ENCODE measurements around the gene HDHD5. TPM values are rescaled to one million over a fixed set of nuclear protein-coding genes. Genes with fewer than 3 reads are reported as not detected.

HDHD5 gene
- total RNA-seq, 2 experiments from 2014 or later, result 23.8 to 31.6 TPM

DNA sequence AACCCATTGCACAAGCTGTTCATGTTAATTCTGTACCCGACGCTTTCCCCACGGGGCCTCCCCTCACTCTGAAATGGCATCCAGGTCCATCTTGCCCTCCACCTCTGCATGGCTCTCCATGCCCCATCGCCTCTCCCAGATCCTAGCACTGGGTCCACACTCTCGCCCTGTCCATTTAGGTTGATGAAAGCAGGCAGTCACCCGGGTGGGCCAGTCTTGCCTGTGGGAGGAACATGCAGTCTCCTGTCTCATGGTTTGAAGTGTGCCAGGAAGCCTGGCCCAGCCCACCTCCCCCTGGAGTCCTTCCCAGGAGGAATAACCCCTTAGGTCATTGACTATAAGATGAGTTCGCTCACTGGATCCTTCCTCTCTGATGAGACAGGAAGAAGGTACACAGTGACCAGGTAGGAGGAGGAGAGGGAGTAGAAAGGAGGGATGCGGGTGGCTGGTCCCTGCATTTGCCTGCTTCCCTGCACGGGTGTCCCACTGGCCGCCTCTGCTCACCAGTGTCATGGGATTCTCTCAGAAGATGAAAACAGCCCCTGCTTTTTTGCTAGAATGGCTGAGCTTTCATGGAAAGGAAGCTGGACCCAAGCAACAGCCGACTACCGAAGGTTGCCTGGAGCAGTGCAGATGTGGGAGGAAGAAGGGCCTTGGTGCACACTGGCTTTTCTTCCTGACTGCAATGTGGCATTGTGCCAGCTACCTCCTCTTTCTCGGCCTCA lies 44.7 kb downstream of the HDHD5 start:
- ATAC-seq, result no peak
- H3K36me3 Mint-ChIP-seq, result peaks cover 5% of the 10 kb centered on the region
- H3K27me3 Mint-ChIP-seq, result peaks cover 8% of the 10 kb centered on the region
- no peaks in the 10 kb centered on the region for H3K9me3 Mint-ChIP-seq (ENCODE audit: low read depth)
- peaks cover 37% of the 10 kb centered on the region for H3K4me1 Mint-ChIP-seq
- H3K4me3 Mint-ChIP-seq, result no peak overlapping the region
- CTCF ChIA-PET, result no interaction called here
- no peak overlapping the region for H3K27ac Mint-ChIP-seq
- DNase-seq, result no peak

DNA sequence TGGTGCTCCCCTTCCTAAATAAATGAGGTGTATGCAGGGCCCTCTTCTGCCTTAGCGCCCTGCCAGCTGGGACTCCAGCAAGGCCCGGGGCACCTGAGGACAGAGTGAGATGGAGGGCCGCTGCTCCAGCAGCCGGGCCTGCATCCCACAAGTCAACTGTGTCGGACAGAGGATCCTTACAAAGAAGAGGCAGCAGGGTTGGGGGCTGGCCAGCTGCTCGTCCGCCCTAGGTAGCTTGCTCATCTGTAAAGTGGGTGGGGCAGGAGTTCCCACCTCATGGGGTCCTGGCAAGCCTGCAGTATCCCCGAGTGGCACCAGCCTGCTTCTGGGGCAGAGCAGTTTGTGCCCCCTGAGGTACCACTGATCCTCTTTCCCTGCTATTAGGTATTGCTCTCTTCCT lies 45.5 kb downstream of the HDHD5 start:
- Mint-ChIP-seq H3K4me1 (peaks cover 31% of the 10 kb centered on the region), H3K36me3 (peaks cover 5% of the 10 kb centered on the region), H3K9me3 (ENCODE audit: low read depth) (no peaks in the 10 kb centered on the region), H3K27ac (no peak overlapping the region), H3K4me3 (no peak overlapping the region), H3K27me3 (peaks cover 3% of the 10 kb centered on the region)
- CTCF ChIA-PET, result no interaction called here
- no peak for ATAC-seq
- DNase-seq, result no peak

DNA sequence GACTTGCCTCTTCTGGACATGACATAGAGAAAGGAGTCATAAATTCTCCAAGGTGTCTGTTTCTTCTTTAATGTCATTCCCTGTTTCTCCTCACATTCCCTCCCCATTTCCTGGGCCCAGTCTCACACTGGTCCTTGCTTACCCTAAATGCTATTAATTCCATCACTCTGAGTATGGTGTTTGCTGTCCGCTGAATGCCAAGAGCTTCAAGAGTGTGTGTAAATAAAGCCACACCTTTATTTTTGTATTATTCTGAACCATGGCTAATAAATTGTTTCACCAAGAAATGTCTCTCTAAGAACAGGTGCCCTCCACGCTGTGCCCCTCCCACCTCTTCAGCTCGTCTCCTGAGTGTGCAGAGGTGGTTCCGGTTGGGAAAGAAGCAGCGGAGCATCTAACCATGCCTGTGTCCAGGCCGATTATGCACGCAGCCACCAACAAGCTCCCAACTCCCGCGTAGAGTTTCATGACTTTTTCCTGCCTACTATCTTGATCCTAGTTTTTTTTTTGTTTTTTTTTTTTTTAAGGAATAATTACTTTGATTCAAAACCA lies 46.5 kb downstream of the HDHD5 start:
- DNase-seq (no peak), ATAC-seq (no peak)
- Mint-ChIP-seq H3K4me1 (peaks cover 23% of the 10 kb centered on the region), H3K27ac (no peak overlapping the region), H3K4me3 (no peak overlapping the region), H3K9me3 (ENCODE audit: low read depth) (no peaks in the 10 kb centered on the region), H3K36me3 (peaks cover 8% of the 10 kb centered on the region), H3K27me3 (no peaks in the 10 kb centered on the region)
- CTCF ChIA-PET, result no interaction called here

DNA sequence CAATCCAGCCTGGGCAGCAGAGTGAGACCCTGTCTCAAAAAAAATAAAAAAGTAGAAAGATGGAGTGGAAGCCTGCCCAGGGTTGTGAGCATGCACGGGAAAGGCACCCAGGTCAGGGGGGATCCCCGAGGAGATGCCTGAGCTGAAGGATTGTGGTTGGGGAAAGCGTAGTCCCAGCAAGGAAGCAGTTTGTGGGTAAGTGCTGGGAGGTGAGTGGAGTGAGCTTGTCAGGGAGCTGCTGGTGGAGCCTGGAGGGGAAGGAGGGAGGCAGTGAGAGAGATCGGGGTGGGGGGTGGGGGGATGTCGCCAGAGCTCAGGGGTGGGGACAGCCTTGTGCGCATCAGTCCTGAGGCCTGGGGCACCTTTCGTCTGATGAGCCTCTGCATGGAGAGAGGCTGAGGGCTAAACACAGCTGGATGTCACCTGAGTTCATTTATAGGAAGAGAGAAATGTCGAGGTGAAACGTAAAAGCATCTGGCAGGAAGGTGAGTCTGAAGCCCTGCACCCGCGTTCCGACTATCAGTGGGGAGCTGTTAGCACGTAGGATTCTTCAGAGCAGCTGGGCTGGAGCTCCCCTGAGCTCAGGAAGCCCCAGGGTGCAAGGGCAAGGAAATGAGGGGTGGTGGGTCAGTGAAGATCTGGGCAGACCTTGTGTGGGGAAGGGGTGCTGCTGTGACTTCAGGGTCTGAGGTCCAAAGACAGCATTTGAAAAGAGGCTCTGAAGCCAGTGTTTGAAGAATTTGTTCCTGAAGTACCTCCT lies 48.1 kb downstream of the HDHD5 start:
- H3K27ac Mint-ChIP-seq, result no peak overlapping the region
- H3K4me1 Mint-ChIP-seq, result peaks cover 24% of the 10 kb centered on the region
- peaks cover 15% of the 10 kb centered on the region for H3K36me3 Mint-ChIP-seq
- CTCF ChIA-PET, result interaction anchor here (1.0 kb wide), 2 partner anchors 36 to 391 kb away, joined by 3 read pairs; no protein-coding TSS in a partner anchor
- H3K9me3 Mint-ChIP-seq (ENCODE audit: low read depth), result no peaks in the 10 kb centered on the region
- no peaks in the 10 kb centered on the region for H3K27me3 Mint-ChIP-seq
- DNase-seq (no peak), ATAC-seq (no peak)
- H3K4me3 Mint-ChIP-seq, result no peak overlapping the region

DNA sequence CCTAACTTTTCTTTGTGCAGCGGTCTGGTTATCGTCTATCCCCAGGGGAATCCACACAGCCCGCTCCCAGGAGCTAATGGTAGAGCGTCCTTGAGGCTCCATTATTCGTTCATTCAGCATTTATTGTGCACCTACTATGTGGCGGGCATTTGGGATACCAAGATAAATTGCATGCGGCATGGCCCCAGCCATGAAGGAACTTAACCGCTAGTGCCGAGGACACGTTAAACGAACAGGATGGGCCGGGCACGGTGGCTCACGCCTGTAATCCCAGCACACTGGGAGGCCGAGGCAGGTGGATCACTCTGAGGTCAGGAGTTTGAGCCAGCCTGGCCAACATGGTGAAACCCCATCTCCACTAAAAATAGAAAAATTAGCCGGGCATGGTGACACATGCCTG lies 49.1 kb downstream of the HDHD5 start:
- H3K27me3 Mint-ChIP-seq, result no peaks in the 10 kb centered on the region
- CTCF ChIA-PET, result no interaction called here
- DNase-seq (no peak), ATAC-seq (no peak)
- no peak overlapping the region for H3K27ac Mint-ChIP-seq
- no peak overlapping the region for H3K4me3 Mint-ChIP-seq
- peaks cover 26% of the 10 kb centered on the region for H3K4me1 Mint-ChIP-seq
- no peaks in the 10 kb centered on the region for H3K9me3 Mint-ChIP-seq (ENCODE audit: low read depth)
- H3K36me3 Mint-ChIP-seq, result peaks cover 21% of the 10 kb centered on the region

DNA sequence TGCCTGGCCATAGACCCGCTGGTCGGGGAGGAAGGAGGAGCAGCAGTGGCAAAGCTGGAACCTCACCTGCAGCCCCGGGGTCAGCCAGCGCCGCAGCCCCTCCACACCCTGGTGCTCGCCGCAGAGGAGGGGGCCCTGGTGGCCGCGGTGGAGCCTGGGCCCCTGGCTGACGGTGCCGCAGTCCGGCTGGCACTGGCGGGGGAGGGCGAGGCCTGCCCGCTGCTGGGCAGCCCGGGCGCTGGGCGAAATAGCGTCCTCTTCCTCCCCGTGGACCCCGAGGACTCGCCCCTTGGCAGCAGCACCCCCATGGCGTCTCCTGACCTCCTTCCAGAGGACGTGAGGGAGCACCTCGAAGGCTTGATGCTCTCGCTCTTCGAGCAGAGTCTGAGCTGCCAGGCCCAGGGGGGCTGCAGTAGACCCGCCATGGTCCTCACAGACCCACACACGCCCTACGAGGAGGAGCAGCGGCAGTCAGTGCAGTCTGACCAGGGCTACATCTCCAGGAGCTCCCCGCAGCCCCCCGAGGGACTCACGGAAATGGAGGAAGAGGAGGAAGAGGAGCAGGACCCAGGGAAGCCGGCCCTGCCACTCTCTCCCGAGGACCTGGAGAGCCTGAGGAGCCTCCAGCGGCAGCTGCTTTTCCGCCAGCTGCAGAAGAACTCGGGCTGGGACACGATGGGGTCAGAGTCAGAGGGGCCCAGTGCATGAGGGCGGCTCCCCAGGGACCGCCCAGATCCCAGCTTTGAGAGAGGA lies 49.8 kb downstream of the HDHD5 start:
- H3K9me3 Mint-ChIP-seq (ENCODE audit: low read depth), result no peaks in the 10 kb centered on the region
- H3K27ac Mint-ChIP-seq, result no peak overlapping the region
- no peak for ATAC-seq
- peaks cover 22% of the 10 kb centered on the region for H3K36me3 Mint-ChIP-seq
- H3K4me3 Mint-ChIP-seq, result no peak overlapping the region
- CTCF ChIA-PET, result no interaction called here
- H3K4me1 Mint-ChIP-seq, result peaks cover 28% of the 10 kb centered on the region
- DNase-seq, result no peak
- no peaks in the 10 kb centered on the region for H3K27me3 Mint-ChIP-seq

DNA sequence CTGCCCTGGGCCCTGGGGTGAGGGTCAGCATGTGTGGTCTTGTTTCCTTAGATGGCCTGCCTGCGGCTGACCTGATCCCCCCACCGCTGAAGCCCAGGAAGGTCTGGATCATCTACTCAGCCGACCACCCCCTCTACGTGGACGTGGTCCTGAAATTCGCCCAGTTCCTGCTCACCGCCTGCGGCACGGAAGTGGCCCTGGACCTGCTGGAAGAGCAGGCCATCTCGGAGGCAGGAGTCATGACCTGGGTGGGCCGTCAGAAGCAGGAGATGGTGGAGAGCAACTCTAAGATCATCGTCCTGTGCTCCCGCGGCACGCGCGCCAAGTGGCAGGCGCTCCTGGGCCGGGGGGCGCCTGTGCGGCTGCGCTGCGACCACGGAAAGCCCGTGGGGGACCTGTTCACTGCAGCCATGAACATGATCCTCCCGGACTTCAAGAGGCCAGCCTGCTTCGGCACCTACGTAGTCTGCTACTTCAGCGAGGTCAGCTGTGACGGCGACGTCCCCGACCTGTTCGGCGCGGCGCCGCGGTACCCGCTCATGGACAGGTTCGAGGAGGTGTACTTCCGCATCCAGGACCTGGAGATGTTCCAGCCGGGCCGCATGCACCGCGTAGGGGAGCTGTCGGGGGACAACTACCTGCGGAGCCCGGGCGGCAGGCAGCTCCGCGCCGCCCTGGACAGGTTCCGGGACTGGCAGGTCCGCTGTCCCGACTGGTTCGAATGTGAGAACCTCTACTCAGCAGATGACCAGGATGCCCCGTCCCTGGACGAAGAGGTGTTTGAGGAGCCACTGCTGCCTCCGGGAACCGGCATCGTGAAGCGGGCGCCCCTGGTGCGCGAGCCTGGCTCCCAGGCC lies 50.6 kb downstream of the HDHD5 start:
- Mint-ChIP-seq H3K4me1 (peaks cover 28% of the 10 kb centered on the region), H3K4me3 (no peak overlapping the region), H3K27me3 (no peaks in the 10 kb centered on the region), H3K27ac (no peak overlapping the region), H3K9me3 (ENCODE audit: low read depth) (no peaks in the 10 kb centered on the region), H3K36me3 (peaks cover 22% of the 10 kb centered on the region)
- DNase-seq (no peak), ATAC-seq (no peak)
- CTCF ChIA-PET, result interaction anchor here (2.2 to 2.3 kb wide), 2 partner anchors 21 to 63 kb away, joined by 6 to 8 read pairs; no protein-coding TSS in a partner anchor

DNA sequence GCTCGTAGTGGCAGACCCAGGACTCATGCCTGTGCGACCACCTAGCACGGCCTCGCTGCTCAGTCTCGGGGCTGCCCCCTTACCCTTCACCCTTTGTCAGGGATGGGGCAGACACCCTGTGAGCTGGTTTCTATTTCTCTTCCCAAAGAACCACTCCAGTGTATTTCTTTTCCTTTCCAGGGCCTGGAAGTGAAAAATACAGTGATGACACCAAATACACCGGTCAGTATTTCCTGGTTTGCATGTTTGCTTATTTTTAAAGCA lies 51.6 kb downstream of the HDHD5 start:
- CTCF ChIA-PET, result interaction anchor here (1.3 to 2.3 kb wide), 4 partner anchors 20 to 64 kb away, joined by 4 to 8 read pairs (median 6); no protein-coding TSS in a partner anchor
- no peaks in the 10 kb centered on the region for H3K27me3 Mint-ChIP-seq
- H3K4me1 Mint-ChIP-seq, result peaks cover 28% of the 10 kb centered on the region
- no peaks in the 10 kb centered on the region for H3K9me3 Mint-ChIP-seq (ENCODE audit: low read depth)
- H3K27ac Mint-ChIP-seq, result peak overlapping the region; percentile 87
- ATAC-seq (no peak), DNase-seq (no peak)
- H3K4me3 Mint-ChIP-seq, result no peak overlapping the region
- peaks cover 27% of the 10 kb centered on the region for H3K36me3 Mint-ChIP-seq

DNA sequence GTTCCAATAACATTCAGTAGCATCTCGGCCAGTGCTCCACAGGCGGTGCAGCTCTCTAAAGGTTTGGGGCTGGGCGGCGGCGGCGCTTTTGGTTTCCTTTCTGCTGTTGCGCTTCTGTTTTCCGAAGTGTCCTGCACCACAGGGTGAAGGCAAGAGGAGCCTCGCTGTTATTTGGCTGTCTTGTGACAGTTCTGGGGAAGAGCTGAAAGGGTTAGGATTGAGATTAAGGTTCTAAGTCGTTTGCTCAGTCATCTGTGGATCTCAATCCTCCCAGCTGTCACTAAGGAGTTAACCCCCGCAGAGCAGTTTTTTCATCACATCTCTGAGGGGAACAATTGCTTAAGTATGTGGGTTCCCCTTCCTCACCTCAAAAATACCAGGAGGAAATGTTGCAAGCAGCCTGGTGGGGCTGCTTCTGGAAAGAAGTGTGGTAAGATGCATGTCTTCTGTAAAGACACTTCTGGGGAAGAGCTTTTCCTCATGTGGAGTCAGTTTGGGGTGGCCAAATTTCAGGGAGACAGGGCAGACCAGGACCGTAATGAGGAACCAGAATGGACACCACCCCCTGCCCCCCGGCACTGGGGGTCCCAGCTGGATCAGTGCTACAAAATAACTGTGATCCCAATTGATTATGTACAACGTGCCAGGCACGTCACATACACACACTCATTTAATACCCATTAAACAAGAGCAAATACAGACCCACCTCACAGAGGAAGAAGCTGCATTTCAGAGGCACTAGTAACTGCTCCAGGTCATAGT lies 52.1 kb downstream of the HDHD5 start:
- H3K9me3 Mint-ChIP-seq (ENCODE audit: low read depth), result no peaks in the 10 kb centered on the region
- H3K4me3 Mint-ChIP-seq, result peak overlapping the region; percentile 61
- H3K36me3 Mint-ChIP-seq, result peaks cover 32% of the 10 kb centered on the region
- no peaks in the 10 kb centered on the region for H3K27me3 Mint-ChIP-seq
- peak overlapping the region; percentile 87 for H3K27ac Mint-ChIP-seq
- CTCF ChIA-PET, result interaction anchor here (0.8 to 2.8 kb wide), 8 partner anchors 8 to 65 kb away, joined by 3 to 14 read pairs (median 5); no protein-coding TSS in a partner anchor
- peak; percentile 74 for DNase-seq
- H3K4me1 Mint-ChIP-seq, result peaks cover 29% of the 10 kb centered on the region
- peak; percentile 86 for ATAC-seq

DNA sequence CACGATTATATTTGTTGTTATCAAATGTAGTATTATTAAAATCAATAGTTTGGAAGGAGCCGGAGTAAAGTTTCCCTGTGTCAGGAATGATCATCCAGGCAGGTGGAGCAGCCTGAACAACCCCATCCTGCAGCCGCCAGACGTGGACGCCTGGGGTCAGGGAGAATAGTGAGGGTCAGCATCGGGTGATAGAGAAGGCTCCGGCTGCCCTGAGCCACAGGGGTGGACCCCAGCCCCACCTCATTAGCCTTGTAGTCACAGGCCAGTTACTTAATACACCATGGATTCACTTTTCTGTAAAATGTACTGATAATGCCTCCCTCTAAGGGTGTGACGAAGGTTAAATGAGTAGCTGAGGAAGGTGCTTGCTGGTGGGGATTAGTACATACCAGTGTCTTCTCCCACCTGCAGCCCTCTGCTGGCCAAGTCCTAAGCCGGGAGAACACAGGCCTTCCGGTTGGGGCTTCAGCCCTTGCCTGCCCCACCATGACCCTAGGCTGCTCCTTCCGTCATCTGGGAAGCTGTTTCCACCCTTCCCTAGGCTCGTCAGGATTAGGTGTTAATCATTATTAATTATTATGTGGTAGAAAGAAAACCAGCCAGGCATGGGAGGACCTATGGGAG lies 52.8 kb downstream of the HDHD5 start:
- H3K9me3 Mint-ChIP-seq (ENCODE audit: low read depth), result no peaks in the 10 kb centered on the region
- peaks cover 39% of the 10 kb centered on the region for H3K36me3 Mint-ChIP-seq
- CTCF ChIA-PET, result interaction anchor here (0.8 to 2.8 kb wide), 9 partner anchors 8 to 65 kb away, joined by 3 to 14 read pairs (median 4); no protein-coding TSS in a partner anchor
- H3K4me3 Mint-ChIP-seq, result peak overlapping the region; percentile 61
- H3K4me1 Mint-ChIP-seq, result peaks cover 32% of the 10 kb centered on the region
- ATAC-seq, result peak; percentile 56
- H3K27ac Mint-ChIP-seq, result peak overlapping the region; percentile 87
- DNase-seq, result peak; percentile 48
- no peaks in the 10 kb centered on the region for H3K27me3 Mint-ChIP-seq

DNA sequence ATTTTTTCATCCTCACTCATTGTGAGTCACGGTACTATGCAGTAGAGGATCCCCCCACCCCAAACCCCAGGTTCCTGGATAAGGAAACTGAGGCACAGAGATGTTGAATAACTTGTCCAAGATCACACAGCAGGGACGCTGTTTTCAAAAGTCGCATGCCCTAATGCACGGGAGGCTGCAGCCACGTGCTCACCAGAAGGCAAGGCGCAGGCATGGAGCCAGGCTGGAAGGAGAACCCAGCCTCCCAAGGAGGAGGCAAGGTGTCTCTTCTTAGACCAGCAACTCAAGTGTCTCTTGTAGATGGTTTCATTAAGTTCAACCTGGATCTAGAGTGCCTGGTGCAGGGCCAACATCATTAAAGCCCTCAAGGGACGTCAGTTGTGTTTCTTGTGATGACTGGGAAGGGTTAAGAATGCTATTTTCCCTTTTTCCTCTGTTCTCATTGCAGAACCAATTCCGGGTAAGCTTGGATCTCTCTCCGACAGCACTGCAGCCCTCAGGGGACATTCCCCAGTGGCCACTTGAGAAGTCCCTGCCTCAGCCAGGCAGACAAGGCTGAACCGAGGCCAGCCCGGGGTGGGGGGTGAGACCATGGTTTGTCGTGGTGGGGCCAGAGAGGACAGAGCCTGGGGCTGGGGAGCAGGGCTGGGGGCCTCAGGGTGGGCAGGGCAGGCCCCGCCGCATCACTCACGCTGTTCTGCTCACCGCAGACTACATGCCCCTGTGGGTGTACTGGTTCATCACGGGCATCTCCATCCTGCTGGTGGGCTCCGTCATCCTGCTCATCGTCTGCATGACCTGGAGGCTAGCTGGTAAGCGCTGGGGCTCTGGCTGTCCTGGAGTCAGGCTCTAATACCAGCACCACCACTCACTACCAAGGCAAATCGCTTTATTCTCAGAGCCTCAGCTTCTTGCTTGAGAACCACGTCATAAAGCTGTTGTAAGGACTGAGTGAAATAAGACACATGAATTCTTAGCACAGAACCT lies 53.6 kb downstream of the HDHD5 start:
- H3K4me3 Mint-ChIP-seq, result no peak overlapping the region
- DNase-seq (no peak), ATAC-seq (no peak)
- CTCF ChIA-PET, result interaction anchor here (0.8 to 2.8 kb wide), 5 partner anchors 11 to 66 kb away, joined by 3 to 14 read pairs (median 3); no protein-coding TSS in a partner anchor
- peaks cover 40% of the 10 kb centered on the region for H3K4me1 Mint-ChIP-seq
- peaks cover 46% of the 10 kb centered on the region for H3K36me3 Mint-ChIP-seq
- peak overlapping the region; percentile 87 for H3K27ac Mint-ChIP-seq
- H3K27me3 Mint-ChIP-seq, result no peaks in the 10 kb centered on the region
- no peaks in the 10 kb centered on the region for H3K9me3 Mint-ChIP-seq (ENCODE audit: low read depth)

All from activated CD8-positive, alpha-beta memory T cell treated with anti-CD3 and anti-CD28 coated beads, Interleukin-2, amount 10 ng/mL, durations not matched to agents 7 days and 5 days (primary cell).